PFSK-1 (cell line): ENCODE measurements around the gene THRB.

Experiments
- FOXP2 ChIP-seq: optimal IDR thresholded peaks from 2 replicates; pipeline ENCODE3; 2011; ENCODE audit warnings: borderline replicate concordance, control low read depth, inconsistent platforms; ENCODE audit not compliant: insufficient read depth; ENCODE audit errors: extremely low read length, extremely low read depth
- POLR2AphosphoS5 ChIP-seq: IDR thresholded peaks from 2 replicates; pipeline ENCODE4 v1.6.1; 2012; ENCODE audit warnings: low read depth, mild to moderate bottlenecking, control low read depth, low read length, moderate library complexity
- REST ChIP-seq, 2 experiments: IDR thresholded peaks; 2 replicates each; pipeline versions ENCODE4 v1.6.1 to v1.8.0; 2011 to 2012; ENCODE audit warnings: low read depth in 2 of 2, low read length in 2 of 2, control low read depth in 1 of 2, inconsistent platforms in 1 of 2, mild to moderate bottlenecking in 1 of 2, moderate library complexity in 1 of 2; ENCODE audit not compliant: insufficient read depth in 1 of 2
- SIN3A ChIP-seq: IDR thresholded peaks from 2 replicates; pipeline ENCODE4 v1.6.1; 2012; ENCODE audit warnings: mild to moderate bottlenecking, low read length, moderate library complexity, borderline replicate concordance; ENCODE audit not compliant: insufficient read depth
- TAF1 ChIP-seq: IDR thresholded peaks from 2 replicates; pipeline ENCODE4 v1.6.1; 2012; ENCODE audit warnings: low read length, control low read depth, borderline replicate concordance; ENCODE audit not compliant: insufficient read depth

THRB gene

GRCh38 chr3:24462737-24463136 is 31.9 kb downstream of the THRB start:
- no peak for TF ChIP-seq SIN3A
- TF ChIP-seq REST (IDR thresholded peaks at IDR 0.05; ENCODE audit: insufficient read depth in 1 of 2, low read depth in 2 of 2, low read length in 2 of 2): no peak
- no peak for TF ChIP-seq TAF1

GRCh38 chr3:24460974-24461373 is 33.7 kb downstream of the THRB start:
- TF ChIP-seq REST (IDR thresholded peaks at IDR 0.05; ENCODE audit: insufficient read depth in 1 of 2, low read depth in 2 of 2, low read length in 2 of 2): no peak

GRCh38 chr3:24457719-24458118 is 36.9 kb downstream of the THRB start:
- TF ChIP-seq TAF1 (no peak), REST (IDR thresholded peaks at IDR 0.05; ENCODE audit: insufficient read depth in 1 of 2, low read depth in 2 of 2, low read length in 2 of 2) (no peak), SIN3A (no peak)

GRCh38 chr3:24454856-24455255 is 39.8 kb downstream of the THRB start:
- TF ChIP-seq POLR2AphosphoS5 (no peak), REST (IDR thresholded peaks at IDR 0.05; ENCODE audit: insufficient read depth in 1 of 2, low read depth in 2 of 2, low read length in 2 of 2) (no peak), FOXP2 (no peak), TAF1 (no peak), SIN3A (no peak)

GRCh38 chr3:24454393-24454792 is 40.3 kb downstream of the THRB start:
- TF ChIP-seq TAF1: no peak
- TF ChIP-seq FOXP2: no peak
- TF ChIP-seq REST (IDR thresholded peaks at IDR 0.05; ENCODE audit: insufficient read depth in 1 of 2, low read depth in 2 of 2, low read length in 2 of 2): no peak
- TF ChIP-seq SIN3A: no peak
- TF ChIP-seq POLR2AphosphoS5: no peak
